Panc1 (cell line): ENCODE results near the gene MTREX.

Experiments used
- CTCF ChIP-seq: fragments of 450-650 bp; IDR thresholded peaks from 2 replicates; pipeline ENCODE4 v1.5.1; 2017; ENCODE audit warnings: mild to moderate bottlenecking
- POLR2AphosphoS5 ChIP-seq: IDR thresholded peaks from 2 replicates; pipeline ENCODE4 v1.6.1; 2012; ENCODE audit warnings: mild to moderate bottlenecking, low read depth, low read length, moderate library complexity
- REST ChIP-seq, 2 experiments: IDR thresholded peaks; 2 replicates each; pipeline ENCODE4 v1.6.1; 2011 to 2012; ENCODE audit warnings: low read depth in 2 of 2, control low read depth in 1 of 2, low read length in 1 of 2, mild to moderate bottlenecking in 1 of 2, moderate library complexity in 1 of 2; ENCODE audit not compliant: insufficient read depth in 1 of 2
- TCF7L2 ChIP-seq: IDR thresholded peaks from 2 replicates; pipeline ENCODE4 v1.6.1; 2011; ENCODE audit warnings: mild to moderate bottlenecking, low read depth, low read length, inconsistent platforms

GRCh38 chr5:55454282-55454681 is 146.5 kb downstream of the MTREX start:
- TF ChIP-seq CTCF (no peak), REST (IDR thresholded peaks at IDR 0.05; ENCODE audit: insufficient read depth in 1 of 2, low read depth in 2 of 2, low read length in 1 of 2) (no peak), POLR2AphosphoS5 (no peak), TCF7L2 (no peak)
